C4-2B (cell line): ENCODE results near the gene IFI27.

Experiments used
- CTCF ChIP-seq: fragments of 450-650 bp; conservative IDR thresholded peaks from 2 replicates; pipeline ENCODE4 v1.5.1; 2017; ENCODE audit warnings: mild to moderate bottlenecking
- ZFX ChIP-seq: fragments of 450-650 bp; IDR thresholded peaks from 2 replicates; pipeline ENCODE4 v1.6.1; 2017

GRCh38 chr14:94153750-94154342, 43.3 kb downstream of the IFI27 start:
- TF ChIP-seq CTCF (no peak), ZFX (no peak)
